Adipocyte (in vitro differentiated cells): ENCODE measurements around the gene SGK2.
"Not testable (repeated sequence)": the region's sequence is repeated elsewhere in the genome, so short reads cannot be mapped to it uniquely, and the experiment has no call there.

Source experiments
- DNase-seq: peaks from one replicate; pipeline ENCODE4 v3.0.0-alpha.2; 2015; ENCODE audit warnings: low read depth
- H3K27me3 ChIP-seq: replicated peaks from 2 replicates; pipeline ENCODE4 v1.7.0; 2013; ENCODE audit warnings: mild to moderate bottlenecking, low read length, moderate library complexity; ENCODE audit not compliant: control insufficient read depth, insufficient read depth
- H3K36me3 ChIP-seq: 2 replicates; pipeline ENCODE4 v1.7.0; 2013; ENCODE audit warnings: low read length, mild to moderate bottlenecking, moderate library complexity; ENCODE audit not compliant: control insufficient read depth, insufficient read depth, severe bottlenecking
- H3K4me1 ChIP-seq: 2 replicates; pipeline ENCODE4 v1.7.0; 2013; ENCODE audit warnings: mild to moderate bottlenecking, low read length, moderate library complexity; ENCODE audit not compliant: control insufficient read depth, insufficient read depth
- H3K4me3 ChIP-seq: 2 replicates; pipeline ENCODE4 v1.7.0; 2013; ENCODE audit warnings: mild to moderate bottlenecking, low read length, moderate library complexity
- H3K9ac ChIP-seq: 2 replicates; pipeline ENCODE4 v1.7.0; 2013; ENCODE audit warnings: mild to moderate bottlenecking, low read length, moderate library complexity
- H3K9me3 ChIP-seq: 2 replicates; pipeline ENCODE4 v1.7.0; 2013; ENCODE audit warnings: mild to moderate bottlenecking, low read length, moderate library complexity; ENCODE audit not compliant: control insufficient read depth

SGK2 gene

DNA sequence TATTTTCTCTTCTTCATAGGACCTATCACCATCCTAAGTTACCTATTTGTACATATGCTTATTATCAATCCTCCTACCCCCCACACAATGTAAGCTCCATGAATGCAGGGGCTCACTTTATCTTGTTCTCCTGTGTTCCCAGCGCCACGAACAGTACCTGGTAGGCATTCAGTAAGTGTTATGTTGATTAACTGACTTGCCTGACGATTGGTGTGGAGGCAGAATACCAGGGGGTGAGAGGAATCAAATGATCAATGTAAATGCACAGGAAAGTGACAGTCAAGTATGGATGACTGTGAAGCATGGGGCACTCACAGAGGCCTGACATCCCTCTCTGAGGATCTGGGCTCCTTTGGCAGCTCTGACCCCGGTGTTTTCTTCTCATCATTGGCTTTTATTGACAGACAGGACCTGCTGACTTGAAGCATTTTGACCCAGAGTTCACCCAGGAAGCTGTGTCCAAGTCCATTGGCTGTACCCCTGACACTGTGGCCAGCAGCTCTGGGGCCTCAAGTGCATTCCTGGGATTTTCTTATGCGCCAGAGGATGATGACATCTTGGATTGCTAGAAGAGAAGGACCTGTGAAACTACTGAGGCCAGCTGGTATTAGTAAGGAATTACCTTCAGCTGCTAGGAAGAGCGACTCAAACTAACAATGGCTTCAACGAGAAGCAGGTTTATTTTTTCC is 25.8 kb downstream of the SGK2 start:
- peaks cover 32% of the 10 kb centered on the region for H3K4me1 ChIP-seq
- peak; percentile 72 for DNase-seq
- H3K36me3 ChIP-seq: no peaks in the 10 kb centered on the region
- H3K9ac ChIP-seq: peak overlapping the region; percentile 32
- no peaks in the 10 kb centered on the region for H3K9me3 ChIP-seq
- H3K27me3 ChIP-seq: no peaks in the 10 kb centered on the region
- peak overlapping the region; percentile 17 for H3K4me3 ChIP-seq

DNA sequence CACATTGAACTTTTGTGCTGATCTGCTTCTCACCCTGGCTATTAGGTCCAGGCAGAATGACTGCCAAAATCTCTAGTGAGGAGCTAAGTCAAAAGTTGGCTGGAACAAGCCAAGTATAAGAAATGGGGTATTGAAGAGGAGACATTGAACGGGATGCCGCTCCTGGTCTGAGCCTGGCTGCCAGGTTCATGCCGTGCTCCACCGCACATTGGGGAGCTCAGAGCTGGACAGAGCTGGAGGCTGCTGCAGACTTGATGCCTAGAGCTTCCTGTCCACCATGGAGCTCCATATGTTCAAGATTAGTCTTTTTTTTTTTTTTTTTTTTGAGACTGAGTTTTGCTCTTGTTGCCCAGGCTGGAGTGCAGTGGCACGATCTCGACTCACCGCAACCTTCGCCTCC is 27.8 kb downstream of the SGK2 start:
- Histone ChIP-seq H3K9ac (no peak overlapping the region), H3K9me3 (no peaks in the 10 kb centered on the region), H3K4me1 (peaks cover 35% of the 10 kb centered on the region), H3K36me3 (no peaks in the 10 kb centered on the region), H3K4me3 (no peak overlapping the region), H3K27me3 (no peaks in the 10 kb centered on the region)
- no peak for DNase-seq

DNA sequence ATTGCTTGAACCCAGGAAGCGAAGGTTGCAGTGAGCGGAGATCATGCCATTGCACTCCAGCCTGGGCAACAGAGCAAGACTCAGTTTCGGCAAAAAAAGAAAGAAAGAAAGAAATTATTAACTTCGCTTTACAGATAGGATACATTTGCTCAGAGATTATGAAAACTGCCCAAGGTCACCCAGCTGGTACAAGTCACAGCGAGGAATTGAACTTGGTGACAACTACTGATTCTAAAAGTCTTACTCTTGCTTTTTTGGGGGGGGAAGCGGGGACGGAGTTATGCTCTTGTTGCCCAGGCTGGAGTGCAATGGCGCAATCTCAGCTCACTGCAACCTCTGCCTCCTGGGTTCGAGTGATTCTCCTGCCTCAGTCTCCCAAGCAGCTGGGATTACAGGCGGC is 29.7 kb downstream of the SGK2 start:
- not testable (repeated sequence) for H3K9me3 ChIP-seq, H3K9ac ChIP-seq, H3K4me3 ChIP-seq, H3K27me3 ChIP-seq, H3K36me3 ChIP-seq, DNase-seq
- peaks cover 28% of the 10 kb centered on the region for H3K4me1 ChIP-seq

DNA sequence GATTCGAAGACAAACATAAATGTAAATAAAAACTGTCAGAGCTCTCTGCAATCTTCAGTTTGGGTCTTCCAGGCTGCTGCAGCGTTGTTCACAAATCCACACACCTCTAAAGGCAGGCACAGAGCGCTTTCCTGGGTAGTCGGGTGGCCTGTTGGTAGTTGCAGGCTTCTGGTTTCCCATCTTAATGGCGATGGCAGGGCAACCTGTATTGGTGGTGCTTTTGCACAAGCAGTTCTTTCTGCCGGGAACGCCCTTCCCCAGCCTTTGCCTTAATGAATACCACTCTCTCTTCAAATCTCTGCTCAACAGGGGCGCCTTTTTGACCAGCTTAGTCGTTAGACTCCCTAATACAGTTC is 31.2 kb downstream of the SGK2 start:
- Histone ChIP-seq H3K9me3 (no peaks in the 10 kb centered on the region), H3K4me1 (peaks cover 16% of the 10 kb centered on the region), H3K4me3 (peak overlapping the region; percentile 94), H3K27me3 (no peaks in the 10 kb centered on the region), H3K36me3 (peaks cover 4% of the 10 kb centered on the region), H3K9ac (peak overlapping the region; percentile 90)
- no peak for DNase-seq

DNA sequence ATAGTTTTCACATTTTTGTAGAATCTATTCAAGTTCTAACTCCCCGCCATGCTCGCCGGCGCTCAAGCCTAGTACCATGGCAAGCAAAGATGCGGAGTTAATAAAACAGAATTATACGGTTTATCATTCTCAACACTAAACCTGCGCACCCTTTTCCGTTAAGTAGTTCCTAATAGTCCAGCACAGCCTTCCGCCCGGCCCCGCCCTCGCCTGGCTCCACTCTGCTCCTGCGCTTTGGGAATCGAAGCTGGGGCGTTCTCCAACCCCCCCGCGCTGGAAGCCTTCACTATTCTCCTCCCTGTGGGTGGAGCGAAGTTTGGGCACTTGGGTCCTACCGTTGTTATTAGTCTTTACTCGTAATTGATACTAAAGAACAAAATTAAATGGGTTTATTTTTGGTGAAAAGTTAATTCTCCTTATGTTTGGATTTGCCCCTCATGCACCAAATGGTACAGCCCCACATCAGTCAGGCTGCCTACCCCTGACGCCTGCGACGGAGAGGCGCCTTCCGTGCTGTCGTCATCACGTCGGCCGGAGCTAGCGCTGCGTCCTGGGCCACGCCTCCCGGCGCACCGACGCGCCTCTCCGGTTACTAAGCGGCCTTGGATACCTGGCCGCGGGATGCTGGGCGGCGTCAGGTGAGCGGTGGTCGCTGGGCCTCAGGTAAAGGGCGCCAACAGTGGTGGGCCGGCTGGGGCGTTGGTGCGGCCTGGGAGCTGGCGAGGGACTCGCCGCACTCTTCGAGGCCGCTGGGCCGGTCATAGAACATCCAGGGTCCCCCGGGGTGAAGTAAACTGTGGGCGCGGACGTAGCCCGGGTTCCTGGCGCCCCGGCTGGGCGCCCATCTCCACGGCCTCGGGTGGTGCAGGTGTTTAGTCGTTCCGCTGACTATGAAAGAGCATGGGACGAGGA is 31.8 kb downstream of the SGK2 start, which contains the start of gene IFT52:
IFT52 (plus strand) TSS at position 546 of the 912 bp plus-strand sequence. CDS start 3,762 bp downstream, outside the sequence.
- no peaks in the 10 kb centered on the region for H3K9me3 ChIP-seq
- H3K9ac ChIP-seq: peak within 1 kb of the TSS; percentile 90
- H3K4me1 ChIP-seq: peaks cover 12% of the 10 kb centered on the region
- peak within 1 kb of the TSS; percentile 94 for H3K4me3 ChIP-seq
- peak; percentile 96 for DNase-seq
- H3K27me3 ChIP-seq: no peaks in the 10 kb centered on the region
- peaks cover 8% of the 10 kb centered on the region for H3K36me3 ChIP-seq

DNA sequence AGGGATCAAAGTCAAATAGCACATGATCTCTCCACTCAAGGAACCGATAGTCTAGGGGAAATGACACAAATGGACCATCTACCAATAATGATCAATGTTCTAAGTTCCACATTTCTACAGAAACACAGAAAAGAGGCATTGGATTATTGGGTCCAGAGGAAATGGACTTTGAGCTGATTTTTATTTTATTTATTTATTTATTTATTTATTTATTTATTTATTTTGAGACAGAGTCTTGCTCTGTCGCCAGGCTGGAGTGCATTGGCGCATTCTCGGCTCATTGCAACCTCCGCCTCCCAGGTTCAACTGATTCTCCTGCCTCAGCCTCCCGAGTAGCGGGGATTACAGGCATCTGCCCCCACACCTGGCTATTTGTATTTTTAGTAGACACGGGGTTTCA is 43.1 kb downstream of the SGK2 start:
- not testable (repeated sequence) for H3K27me3 ChIP-seq, DNase-seq, H3K9ac ChIP-seq, H3K4me1 ChIP-seq, H3K4me3 ChIP-seq, H3K9me3 ChIP-seq
- peaks cover 56% of the 10 kb centered on the region for H3K36me3 ChIP-seq

DNA sequence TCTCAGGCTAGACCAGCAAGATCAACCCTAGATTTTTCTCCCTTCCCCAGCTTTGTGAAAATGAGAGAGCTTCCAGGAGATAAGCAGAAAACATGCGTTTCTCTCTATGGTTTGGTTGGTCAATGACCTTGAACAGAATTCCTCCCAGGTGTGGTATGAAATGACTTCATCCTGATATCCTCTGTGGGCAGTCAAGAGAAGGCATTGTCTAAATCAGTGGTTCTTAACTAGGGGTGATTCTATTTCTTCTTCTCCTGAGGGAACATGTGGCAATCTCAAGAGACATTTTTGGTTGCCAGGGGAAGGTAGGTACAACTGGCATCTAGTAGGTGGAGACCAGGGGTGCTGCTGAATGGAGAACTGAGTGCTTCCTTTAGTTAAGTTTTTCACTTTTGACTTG is 44.3 kb downstream of the SGK2 start:
- no peak overlapping the region for H3K9ac ChIP-seq
- no peak for DNase-seq
- H3K36me3 ChIP-seq: peaks cover 48% of the 10 kb centered on the region
- H3K4me1 ChIP-seq: no peaks in the 10 kb centered on the region
- H3K9me3 ChIP-seq: no peaks in the 10 kb centered on the region
- H3K27me3 ChIP-seq: no peaks in the 10 kb centered on the region
- H3K4me3 ChIP-seq: no peak overlapping the region

DNA sequence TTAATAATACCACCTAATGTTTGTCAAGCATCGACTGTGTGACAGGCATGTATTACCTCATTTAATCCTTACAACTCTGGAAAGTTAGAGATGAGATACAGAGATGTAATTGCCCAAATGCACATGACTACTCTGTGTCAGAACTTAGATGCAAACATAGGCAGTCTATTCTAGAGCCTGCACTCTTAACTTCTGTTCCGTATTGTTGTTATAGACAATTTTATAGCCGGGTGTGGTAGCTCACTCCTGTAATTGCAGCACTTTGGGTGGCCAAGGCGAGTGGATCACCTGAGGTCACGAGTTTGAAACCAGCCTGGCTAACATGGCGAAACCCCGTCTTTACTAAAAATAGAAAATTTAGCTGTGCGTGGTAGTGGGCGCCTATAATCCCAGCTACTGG is 46.9 kb downstream of the SGK2 start:
- no peaks in the 10 kb centered on the region for H3K4me1 ChIP-seq
- H3K36me3 ChIP-seq: peaks cover 27% of the 10 kb centered on the region
- H3K27me3 ChIP-seq: no peaks in the 10 kb centered on the region
- no peak overlapping the region for H3K9ac ChIP-seq
- no peak overlapping the region for H3K4me3 ChIP-seq
- no peaks in the 10 kb centered on the region for H3K9me3 ChIP-seq
- no peak for DNase-seq

DNA sequence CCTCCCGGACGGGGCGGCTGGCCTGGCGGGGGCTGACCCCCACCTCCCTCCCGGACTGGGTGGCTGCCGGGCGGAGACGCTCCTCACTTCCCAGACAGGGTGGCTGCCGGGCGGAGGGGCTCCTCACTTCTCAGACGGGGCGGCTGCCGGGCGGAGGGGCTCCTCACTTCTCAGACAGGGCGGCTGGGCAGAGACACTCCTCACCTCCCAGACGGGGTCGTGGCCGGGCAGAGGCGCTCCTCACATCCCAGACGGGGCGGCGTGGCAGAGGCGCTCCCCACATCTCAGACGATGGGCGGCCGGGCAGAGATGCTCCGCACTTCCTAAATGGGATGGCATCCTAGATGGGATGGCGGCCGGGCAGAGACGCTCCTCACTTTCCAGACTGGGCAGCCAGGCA is 48.5 kb downstream of the SGK2 start:
- H3K27me3 ChIP-seq, H3K9ac ChIP-seq, H3K4me1 ChIP-seq, H3K4me3 ChIP-seq, DNase-seq, H3K9me3 ChIP-seq: not testable (repeated sequence)
- H3K36me3 ChIP-seq: peaks cover 27% of the 10 kb centered on the region

DNA sequence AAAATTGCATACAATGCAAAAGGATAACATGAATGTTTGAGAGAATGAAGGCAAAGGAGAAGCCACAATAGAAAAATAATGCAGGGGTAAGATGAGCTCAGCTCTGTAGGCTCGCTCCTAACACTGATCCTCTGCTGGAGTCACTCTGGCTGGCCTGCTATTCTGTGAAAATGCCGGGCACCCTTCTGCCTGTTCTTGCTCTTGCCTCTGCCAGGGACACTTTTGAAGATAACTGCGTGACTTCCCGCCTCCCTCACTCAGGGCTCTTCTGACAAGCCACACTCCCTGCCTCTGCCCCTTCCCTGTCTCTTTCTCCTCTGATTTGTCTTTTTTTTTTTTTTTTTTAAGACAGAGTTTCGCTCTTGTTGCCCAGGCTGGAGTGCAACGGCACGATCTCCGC is 72.8 kb downstream of the SGK2 start:
- peaks cover 35% of the 10 kb centered on the region for H3K36me3 ChIP-seq
- DNase-seq: no peak

More for the DNA sequence above, 72.8 kb downstream of the SGK2 start:
- H3K9ac ChIP-seq: no peak overlapping the region
- H3K4me3 ChIP-seq: no peak overlapping the region
- H3K4me1 ChIP-seq: no peaks in the 10 kb centered on the region
- H3K27me3 ChIP-seq: no peaks in the 10 kb centered on the region
- no peaks in the 10 kb centered on the region for H3K9me3 ChIP-seq
